SK-N-SH (cell line): ENCODE measurements around the gene FADS2. TPM values are rescaled to one million over a fixed set of nuclear protein-coding genes. Genes with fewer than 3 reads are reported as not detected.

ENCODE experiments used
- CTCF ChIA-PET: fragments of 300-600, 350-600 bp; formaldehyde crosslinking; extraction: SDS; loops from one replicate; lab custom pipeline; 2021; lab: Yijun Ruan, JAX
- POLR2A ChIA-PET: fragments of 350-600 bp; sonication (Branson Sonifier 250); formaldehyde crosslinking; extraction: SDS; loops from one replicate; lab custom pipeline; 2020; ENCODE audit warnings: antibody characterized with exemption, inconsistent platforms; lab: Yijun Ruan, JAX
- DNase-seq: peaks from one replicate; pipeline ENCODE4 v3.0.0; 2012
- H2AFZ ChIP-seq: fragments of 200-600 bp; sonication (generic); 2 replicates; pipeline ENCODE4 v1.8.1; 2016; ENCODE audit warnings: antibody characterized with exemption, mild to moderate bottlenecking, low read depth
- H3F3A ChIP-seq: fragments of 200-600 bp; sonication (generic); replicated peaks from 2 replicates; pipeline ENCODE3; 2016; ENCODE audit warnings: antibody characterized with exemption, mild to moderate bottlenecking; ENCODE audit not compliant: insufficient read depth
- H3K27ac ChIP-seq, 2 experiments: fragments of 200-500 bp in 1 of 2; fragments of 200-600 bp in 1 of 2; sonication (Bioruptor generic) in 1 of 2; sonication (generic), shearing (Covaris generic) in 1 of 2; 2 replicates each; pipeline versions ENCODE4 v1.5.1 to v1.6.1; 2014 to 2016; ENCODE audit warnings: low read depth in 2 of 2, inconsistent platforms in 1 of 2, low read length in 1 of 2, mild to moderate bottlenecking in 1 of 2, mixed read lengths in 1 of 2
- H3K27me3 ChIP-seq: fragments of 200-600 bp; sonication (generic), shearing (Covaris generic); 2 replicates; pipeline ENCODE4 v1.6.1; 2016; ENCODE audit warnings: mixed run types; ENCODE audit not compliant: insufficient read depth
- H3K36me3 ChIP-seq, 2 experiments: fragments of 200-500 bp in 1 of 2; fragments of 200-600 bp in 1 of 2; sonication (Bioruptor generic) in 1 of 2; sonication (generic) in 1 of 2; replicated peaks in 1 of 2; 2 replicates each; pipeline versions ENCODE3 to v1.5.1; 2014 to 2016; ENCODE audit warnings: low read length in 1 of 2, mild to moderate bottlenecking in 1 of 2; ENCODE audit not compliant: insufficient read depth in 2 of 2, control insufficient read depth in 1 of 2
- H3K4me1 ChIP-seq, 2 experiments: fragments of 200-500 bp in 1 of 2; fragments of 200-600 bp in 1 of 2; sonication (Bioruptor generic) in 1 of 2; sonication (generic), shearing (Covaris generic) in 1 of 2; 2 replicates each; pipeline versions ENCODE4 v1.5.1 to v1.6.1; 2014 to 2016; ENCODE audit warnings: low read depth in 1 of 2, low read length in 1 of 2, mixed run types in 1 of 2; ENCODE audit not compliant: insufficient read depth in 2 of 2, control insufficient read depth in 1 of 2
- H3K4me2 ChIP-seq: fragments of 200-600 bp; sonication (generic), shearing (Covaris generic); 2 replicates; pipeline ENCODE4 v1.6.1; 2017; ENCODE audit warnings: mixed run types
- H3K4me3 ChIP-seq, 2 experiments: fragments of 200-500 bp in 1 of 2; fragments of 200-600 bp in 1 of 2; sonication (Bioruptor generic) in 1 of 2; sonication (generic), shearing (Covaris generic) in 1 of 2; 2 replicates each; pipeline versions ENCODE4 v1.5.1 to v1.8.1; 2014 to 2016; ENCODE audit warnings: low read depth in 2 of 2, inconsistent platforms in 1 of 2, low read length in 1 of 2, mild to moderate bottlenecking in 1 of 2, mixed read lengths in 1 of 2, moderate library complexity in 1 of 2
- H3K79me2 ChIP-seq: fragments of 200-600 bp; sonication (generic); 2 replicates; pipeline ENCODE4 v1.8.1; 2017; ENCODE audit warnings: mild to moderate bottlenecking; ENCODE audit not compliant: insufficient read depth
- H3K9ac ChIP-seq: fragments of 200-600 bp; sonication (generic); 2 replicates; pipeline ENCODE4 v1.6.1; 2017; ENCODE audit warnings: mixed run types
- H3K9me2 ChIP-seq: fragments of 200-600 bp; sonication (generic); 2 replicates; pipeline ENCODE4 v1.6.1; 2017; ENCODE audit warnings: mixed run types
- H3K9me3 ChIP-seq: fragments of 200-600 bp; sonication (generic); 2 replicates; pipeline ENCODE4 v1.6.1; 2017; ENCODE audit warnings: mixed run types, mild to moderate bottlenecking, moderate library complexity
- H4K20me1 ChIP-seq: fragments of 200-600 bp; sonication (generic); 2 replicates; pipeline ENCODE4 v1.6.1; 2017; ENCODE audit warnings: mild to moderate bottlenecking, mixed run types; ENCODE audit not compliant: insufficient read depth
- CTCF ChIP-seq: fragments of 200-600 bp; sonication (generic); IDR thresholded peaks from 2 replicates; pipeline ENCODE4 v1.6.1; 2017; ENCODE audit warnings: antibody characterized with exemption, mild to moderate bottlenecking, moderate library complexity
- ELF1 ChIP-seq: IDR thresholded peaks from 2 replicates; pipeline ENCODE4 v1.4.0; 2012
- IRF3 ChIP-seq: fragments of 150-350 bp; IDR thresholded peaks from 2 replicates; pipeline ENCODE4 v1.6.1; 2016; ENCODE audit warnings: mild to moderate bottlenecking, low read depth, low read length
- MAX ChIP-seq: IDR thresholded peaks from 2 replicates; pipeline ENCODE4 v1.4.0; 2012; ENCODE audit warnings: low read depth
- MEF2A ChIP-seq: IDR thresholded peaks from 2 replicates; pipeline ENCODE4 v1.4.0; 2012; ENCODE audit warnings: low read depth, borderline replicate concordance
- PBX3 ChIP-seq: IDR thresholded peaks from 2 replicates; pipeline ENCODE4; 2012
- RXRA ChIP-seq: IDR thresholded peaks from 2 replicates; pipeline ENCODE4 v1.4.0; 2012; ENCODE audit warnings: low read depth, mild to moderate bottlenecking, borderline replicate concordance
- SMC3 ChIP-seq: IDR thresholded peaks from 2 replicates; pipeline ENCODE4 v1.6.1; 2012; ENCODE audit warnings: low read depth, low read length, improper control_type of control experiment
- TCF12 ChIP-seq: IDR thresholded peaks from 2 replicates; pipeline ENCODE4 v1.4.0; 2012
- USF2 ChIP-seq: fragments of 150-350 bp; IDR thresholded peaks from 2 replicates; pipeline ENCODE4 v1.6.1; 2017; ENCODE audit warnings: antibody characterized with exemption, low read length, low read depth, borderline replicate concordance
- ZBTB33 ChIP-seq: IDR thresholded peaks from 2 replicates; pipeline ENCODE4 v1.4.0; 2012; ENCODE audit warnings: low read depth, borderline replicate concordance
- WGBS: methylation state at CpG from one replicate; pipeline ENCODE4 v1.1.6; 2017; ENCODE audit warnings: low lambda C conversion rate; 5-methylcytosine and 5-hydroxymethylcytosine counted together
- polyA plus RNA-seq, 3 experiments: library from polyadenylated mRNA; depleted of rRNA; stranded (reverse); fragments of >200 nt; gene quantifications; 2 replicates each; pipeline ENCODE4 v1.2.3, GENCODE V29; 2012

The FADS2 gene
- polyA plus RNA-seq, 1 of the 3 experiments (the other 2 are of a cell fraction), result 67.8 TPM

GRCh38 chr11:61834278-61835048 lies 6.4 kb downstream of the FADS2 start:
- ChIA-PET POLR2A (interaction anchor here (1.0 kb wide), 1 partner anchor 18 kb away, joined by 3 read pairs; the partner anchor contains the start of gene FADS1), CTCF (interaction anchor here (1.5 to 2.3 kb wide), 3 partner anchors 63 to 273 kb away, joined by 4 to 7 read pairs (median 7); no protein-coding TSS in a partner anchor)
- no peaks in the 10 kb centered on the region for H3K9me3 ChIP-seq
- no peaks in the 10 kb centered on the region for H3K27me3 ChIP-seq
- H2AFZ ChIP-seq, result no peak overlapping the region
- H3K79me2 ChIP-seq, result peaks cover 40% of the 10 kb centered on the region
- peak; percentile 27 for DNase-seq
- peaks cover 32 to 54% of the 10 kb centered on the region in 2 experiments; a peak in 3 of 4 replicates for H3K4me1 ChIP-seq
- peaks cover under 1 to 18% of the 10 kb centered on the region in 2 experiments for H3K36me3 ChIP-seq
- no peaks in the 10 kb centered on the region; the same call in 1 of the 2 replicates for H4K20me1 ChIP-seq
- 81% methylated on average over 6 of the region's 12 CpGs for WGBS
- H3F3A ChIP-seq, result no peaks in the 10 kb centered on the region
- H3K4me2 ChIP-seq, result no peak overlapping the region
- no peak overlapping the region for H3K4me3 ChIP-seq
- no peaks in the 10 kb centered on the region for H3K9me2 ChIP-seq
- peak overlapping the region; percentile 24 to 47; a peak in 2 of 4 replicates for H3K27ac ChIP-seq
- no peak for TF ChIP-seq ELF1
- no peak for TF ChIP-seq CTCF
- TF ChIP-seq MEF2A, result no peak
- TF ChIP-seq SMC3, result no peak
- no peak for TF ChIP-seq TCF12
- TF ChIP-seq RXRA, result no peak
- no peak for TF ChIP-seq MAX
- TF ChIP-seq PBX3, result no peak
- H3K9ac ChIP-seq, result no peak overlapping the region

- no peaks in the 10 kb centered on the region for H3K9me3 ChIP-seq
- ChIA-PET POLR2A (interaction anchor here (1.0 to 1.9 kb wide), 2 partner anchors 21 to 39 kb away, joined by 3 to 5 read pairs; no protein-coding TSS in a partner anchor), CTCF (interaction anchor here (1.4 to 1.7 kb wide), 3 partner anchors 13 to 56 kb away, joined by 3 to 4 read pairs (median 4); no protein-coding TSS in a partner anchor)
- H3K79me2 ChIP-seq, result peaks cover 22% of the 10 kb centered on the region; the same call in 1 of the 2 replicates
- no peaks in the 10 kb centered on the region for H3K27me3 ChIP-seq
- H3K4me1 ChIP-seq, result peaks cover 25 to 38% of the 10 kb centered on the region in 2 experiments; a peak in 2 of 4 replicates
- no peaks in the 10 kb centered on the region; the same call in 1 of the 2 replicates for H4K20me1 ChIP-seq
- no peak overlapping the region for H2AFZ ChIP-seq
- no peak for DNase-seq
- H3K9ac ChIP-seq, result no peak overlapping the region
- no peaks in the 10 kb centered on the region for H3K9me2 ChIP-seq
- H3K4me3 ChIP-seq, result no peak overlapping the region
- 94% methylated on average over 8 of the region's 8 CpGs for WGBS
- TF ChIP-seq ZBTB33 (no peak), IRF3 (no peak), PBX3 (no peak), USF2 (no peak)
- H3K4me2 ChIP-seq, result no peak overlapping the region
- no peak overlapping the region for H3K27ac ChIP-seq
- peaks cover 5 to 29% of the 10 kb centered on the region in 2 experiments for H3K36me3 ChIP-seq
- H3F3A ChIP-seq, result no peaks in the 10 kb centered on the region
These were observed 8.1 kb downstream of the FADS2 start for GRCh38 chr11:61836193-61836592.
